Endothelial cell of umbilical vein (primary cell): ENCODE results near the gene EMP2. TPM values are rescaled to one million over a fixed set of nuclear protein-coding genes. Genes with fewer than 3 reads are reported as not detected.

Source experiments
- BruUV-seq: library from RNA; stranded (reverse); fragments of 400-500 nt; replicated peaks from 2 replicates; lab custom pipeline; 2021; lab: Mats Ljungman, UMichigan
- CTCF ChIA-PET: fragments of 300-600, 350-600 bp; sonication (Branson Sonifier 250); formaldehyde crosslinking; loops from one replicate; lab custom pipeline; 2021; ENCODE audit warnings: antibody characterized with exemption, inconsistent platforms; lab: Charles Lee
- POLR2A ChIA-PET: fragments of 300-600, 350-600 bp; sonication (Branson Sonifier 250); formaldehyde crosslinking; loops from one replicate; lab custom pipeline; 2021; ENCODE audit warnings: antibody characterized with exemption, inconsistent platforms; lab: Charles Lee
- DNase-seq: peaks from one replicate; pipeline ENCODE4 v3.0.0-alpha.2; 2011; ENCODE audit warnings: low read depth, low spot score
- FAIRE-seq: peaks from 2 replicates; lab custom pipeline; 2011; peaks lifted over from hg19 to GRCh38; lab: Jason Lieb, UNC
- H2AFZ ChIP-seq: 2 replicates; pipeline ENCODE4 v1.6.0; 2012; ENCODE audit warnings: low read depth, low read length, control low read depth, inconsistent platforms
- H3K27ac ChIP-seq: 2 replicates; pipeline ENCODE4 v1.5.1; 2011; ENCODE audit warnings: low read depth, mild to moderate bottlenecking, control low read depth, low read length, moderate library complexity; ENCODE audit not compliant: insufficient read depth
- H3K27me3 ChIP-seq, 2 experiments: 2 replicates each; pipeline versions ENCODE4 v1.6.0 to v1.6.1; 2011; ENCODE audit warnings: low read length in 2 of 2, mixed read lengths in 1 of 2; ENCODE audit not compliant: control insufficient read depth in 2 of 2, insufficient read depth in 2 of 2
- H3K36me3 ChIP-seq, 2 experiments: 2 replicates in 1 of 2; 3 replicates in 1 of 2; pipeline ENCODE4 v1.5.1; 2011; ENCODE audit warnings: low read length in 2 of 2, mild to moderate bottlenecking in 1 of 2, moderate library complexity in 1 of 2; ENCODE audit not compliant: control insufficient read depth in 2 of 2, insufficient read depth in 2 of 2; ENCODE audit errors: extremely low read depth in 1 of 2
- H3K4me1 ChIP-seq: 3 replicates; pipeline ENCODE4 v1.5.1; 2011; ENCODE audit warnings: mild to moderate bottlenecking, low read length; ENCODE audit not compliant: control insufficient read depth, insufficient read depth; ENCODE audit errors: extremely low read depth
- H3K4me2 ChIP-seq: 2 replicates; pipeline ENCODE4 v1.6.1; 2011; ENCODE audit warnings: low read length, control low read depth, mixed read lengths; ENCODE audit not compliant: insufficient read depth
- H3K4me3 ChIP-seq, 3 experiments: fragments of 200-600 bp in 1 of 3; sonication (generic), shearing (Covaris generic) in 1 of 3; replicated peaks in 1 of 3; 2 replicates each; pipeline ENCODE4 v1.5.1; 2011 to 2016; ENCODE audit warnings: control low read depth in 3 of 3, low read length in 3 of 3, mild to moderate bottlenecking in 2 of 3, inconsistent platforms in 1 of 3, low read depth in 1 of 3, moderate library complexity in 1 of 3; ENCODE audit not compliant: insufficient read depth in 1 of 3
- H3K79me2 ChIP-seq: 2 replicates; pipeline ENCODE4 v1.6.0; 2012; ENCODE audit warnings: low read length, inconsistent platforms; ENCODE audit not compliant: control insufficient read depth, insufficient read depth
- H3K9ac ChIP-seq: replicated peaks from 2 replicates; pipeline ENCODE3; 2011; ENCODE audit warnings: low read length, control low read depth; ENCODE audit not compliant: insufficient read depth; ENCODE audit errors: extremely low read depth
- H3K9me1 ChIP-seq: replicated peaks from 3 replicates; pipeline ENCODE4 v1.6.0; 2011; ENCODE audit warnings: mild to moderate bottlenecking, low read length; ENCODE audit not compliant: control insufficient read depth, insufficient read depth; ENCODE audit errors: extremely low read depth
- H3K9me3 ChIP-seq: replicated peaks from 2 replicates; pipeline ENCODE4 v1.5.1; 2012; ENCODE audit warnings: low read length, inconsistent platforms; ENCODE audit not compliant: control insufficient read depth, insufficient read depth
- H4K20me1 ChIP-seq: replicated peaks from 2 replicates; pipeline ENCODE3; 2011; ENCODE audit warnings: mild to moderate bottlenecking, low read length; ENCODE audit not compliant: control insufficient read depth, insufficient read depth; ENCODE audit errors: extremely low read depth
- FOS ChIP-seq: IDR thresholded peaks from 2 replicates; pipeline ENCODE4 v1.6.1; 2011; ENCODE audit warnings: mild to moderate bottlenecking, low read length, moderate library complexity, borderline replicate concordance; ENCODE audit not compliant: insufficient read depth
- GATA2 ChIP-seq: IDR thresholded peaks from 2 replicates; pipeline ENCODE4 v1.7.0; 2011; ENCODE audit warnings: low read depth, mild to moderate bottlenecking, moderate library complexity, mixed read lengths, low read length; ENCODE audit not compliant: insufficient read length, insufficient read depth
- POLR2AphosphoS5 ChIP-seq: IDR thresholded peaks from 2 replicates; pipeline ENCODE4 v1.6.1; 2012; ENCODE audit warnings: low read depth, mild to moderate bottlenecking, control low read depth, low read length, moderate library complexity; ENCODE audit not compliant: insufficient read depth
- dilution Hi-C: fragments of 300-500 bp; cut with MboI; formaldehyde crosslinking; loops from one replicate; pipeline ENCODE4 v1.15.0; 2019; ENCODE audit warnings: low sequenced_read_pairs; ENCODE audit not compliant: extremely low pct_ligation_motif_present
- intact Hi-C: fragments of 100-400 bp; cut with micrococcal nuclease; formaldehyde crosslinking; loops from one replicate; pipeline ENCODE4 v1.10.0; 2022
- polyA plus RNA-seq, 4 experiments: library from polyadenylated mRNA; depleted of rRNA in 3 of 4; stranded (reverse) in 3 of 4; unstranded in 1 of 4; fragments of >200 nt; gene quantifications; 2 replicates each; pipeline versions ENCODE4 v1.2.1 to v1.2.3, GENCODE V29; 2011 to 2012; ENCODE audit warnings: missing spikeins in 1 of 4
- total RNA-seq: library from RNA; stranded (reverse); gene quantifications from 2 replicates; pipeline ENCODE4 v1.2.3, GENCODE V29; 2021

EMP2 gene
- total and polyA plus RNA-seq, 2 donors (not counting 3 experiments of a cell fraction or from before 2014, with no cell fraction given): 19.0 to 25.5 TPM

GRCh38 chr16:10578474-10579316 is 1.7 kb downstream of the EMP2 start:
- Histone ChIP-seq H3K4me2 (no peak overlapping the region), H3K4me3 (no peak overlapping the region), H3K27ac (no peak overlapping the region), H2AFZ (no peak overlapping the region), H4K20me1 (no peaks in the 10 kb centered on the region), H3K4me1 (peaks cover 3% of the 10 kb centered on the region), H3K9me3 (no peaks in the 10 kb centered on the region), H3K9ac (no peak overlapping the region), H3K27me3 (peaks cover 4 to 6% of the 10 kb centered on the region in 2 experiments), H3K79me2 (no peaks in the 10 kb centered on the region), H3K9me1 (no peaks in the 10 kb centered on the region), H3K36me3 (no peaks in the 10 kb centered on the region)
- ChIA-PET CTCF (interaction anchor here (0.8 to 2.2 kb wide), 6 partner anchors 9 to 340 kb away, joined by 3 to 10 read pairs (median 4); no protein-coding TSS in a partner anchor), POLR2A (no interaction called here)
- dilution Hi-C loops: no loop called here
- TF ChIP-seq POLR2AphosphoS5: no peak
- BruUV-seq: no TSS peak
- FAIRE-seq (no peak), DNase-seq (no peak)
- intact Hi-C loops: no loop called here

- no peak for TF ChIP-seq FOS
- no peak for TF ChIP-seq GATA2
- Histone ChIP-seq H3K9me3 (no peaks in the 10 kb centered on the region), H3K9me1 (no peaks in the 10 kb centered on the region), H3K4me2 (no peak overlapping the region), H2AFZ (no peak overlapping the region), H3K4me1 (peaks cover 3% of the 10 kb centered on the region), H3K27me3 (no peaks in the 10 kb centered on the region), H3K9ac (no peak overlapping the region), H3K4me3 (no peak overlapping the region), H3K27ac (no peak overlapping the region), H4K20me1 (no peaks in the 10 kb centered on the region), H3K36me3 (no peaks in the 10 kb centered on the region), H3K79me2 (no peaks in the 10 kb centered on the region)
- ChIA-PET POLR2A (no interaction called here), CTCF (interaction anchor here (1.1 kb wide), 1 partner anchor 10 kb away, joined by 3 read pairs; no protein-coding TSS in a partner anchor)
- dilution Hi-C loops (no loop called here), intact Hi-C loops (no loop called here)
- no peak for FAIRE-seq
- BruUV-seq: no TSS peak
- no peak for DNase-seq
Observed at GRCh38 chr16:10577305-10578202, 2.8 kb downstream of the EMP2 start.
